Mesendoderm (in vitro differentiated cells): ENCODE results near the gene ZNF607. TPM values are rescaled to one million over a fixed set of nuclear protein-coding genes. Genes with fewer than 3 reads are reported as not detected.
"Not testable (repeated sequence)": the region's sequence is repeated elsewhere in the genome, so short reads cannot be mapped to it uniquely, and the experiment has no call there.

Experiments used
- DNase-seq: peaks from one replicate; pipeline ENCODE4 v3.0.0; 2013
- H2AK5ac ChIP-seq: 2 replicates; pipeline ENCODE4 v1.6.1; 2013; ENCODE audit warnings: low read length, inconsistent platforms
- H2BK120ac ChIP-seq: 2 replicates; pipeline ENCODE4 v1.6.1; 2013; ENCODE audit warnings: low read depth, mild to moderate bottlenecking, low read length, moderate library complexity, mixed read lengths
- H2BK15ac ChIP-seq: replicated peaks from 2 replicates; pipeline ENCODE4 v1.6.1; 2013; ENCODE audit warnings: low read depth, mild to moderate bottlenecking, moderate library complexity
- H2BK5ac ChIP-seq: 2 replicates; pipeline ENCODE4 v1.6.1; 2013; ENCODE audit warnings: low read length, inconsistent platforms
- H3K18ac ChIP-seq: 2 replicates; pipeline ENCODE4 v1.6.1; 2013; ENCODE audit warnings: mild to moderate bottlenecking, low read length, mixed read lengths
- H3K23ac ChIP-seq: one replicate; pipeline ENCODE4 v1.6.1; 2013; ENCODE audit warnings: low read length
- H3K27ac ChIP-seq: 2 replicates; pipeline ENCODE4 v1.5.1; 2013; ENCODE audit warnings: low read depth, mild to moderate bottlenecking, inconsistent platforms, low read length, moderate library complexity
- H3K27me3 ChIP-seq: 2 replicates; pipeline ENCODE4 v1.6.1; 2013; ENCODE audit warnings: low read length, control low read depth, mild to moderate bottlenecking, inconsistent platforms; ENCODE audit not compliant: insufficient read depth, poor library complexity
- H3K36me3 ChIP-seq: 2 replicates; pipeline ENCODE4 v1.6.1; 2013; ENCODE audit warnings: low read length, inconsistent platforms; ENCODE audit not compliant: control insufficient read depth, insufficient read depth
- H3K4ac ChIP-seq: one replicate; pipeline ENCODE4 v1.6.1; 2013; ENCODE audit warnings: low read depth, mild to moderate bottlenecking, low read length, moderate library complexity
- H3K4me1 ChIP-seq: 2 replicates; pipeline ENCODE4 v1.6.1; 2013; ENCODE audit warnings: low read depth, low read length, inconsistent platforms; ENCODE audit not compliant: control insufficient read depth
- H3K4me2 ChIP-seq: 2 replicates; pipeline ENCODE4 v1.6.1; 2013; ENCODE audit warnings: low read length
- H3K4me3 ChIP-seq: 2 replicates; pipeline ENCODE4 v1.5.1; 2013; ENCODE audit warnings: mild to moderate bottlenecking, low read length
- H3K56ac ChIP-seq: one replicate; pipeline ENCODE4 v1.6.1; 2013; ENCODE audit warnings: low read length
- H3K79me1 ChIP-seq: 2 replicates; pipeline ENCODE4 v1.6.1; 2013; ENCODE audit warnings: low read length, inconsistent platforms
- H3K79me2 ChIP-seq: 2 replicates; pipeline ENCODE4 v1.6.1; 2013; ENCODE audit warnings: mild to moderate bottlenecking, low read length; ENCODE audit not compliant: control insufficient read depth, insufficient read depth
- H3K9ac ChIP-seq: 2 replicates; pipeline ENCODE4 v1.6.1; 2013; ENCODE audit warnings: low read length, inconsistent platforms
- H4K5ac ChIP-seq: one replicate; pipeline ENCODE4 v1.6.1; 2013; ENCODE audit warnings: low read length
- H4K8ac ChIP-seq: one replicate; pipeline ENCODE4 v1.6.1; 2013; ENCODE audit warnings: low read depth, mild to moderate bottlenecking, control low read depth, low read length, moderate library complexity
- WGBS: extraction: QIAGEN DNeasy Blood & Tissue Kit; methylation state at CpG from one replicate; pipeline ENCODE4 v1.1.7; 2013; ENCODE audit warnings: low lambda C conversion rate, missing lambda C conversion rate; ENCODE audit not compliant: insufficient coverage; ENCODE audit errors: extremely low coverage; 5-methylcytosine and 5-hydroxymethylcytosine counted together
- polyA plus RNA-seq, 2 experiments: library from polyadenylated mRNA; stranded (reverse); fragments of 200-250 nt; gene quantifications; one replicate each; pipeline ENCODE4 v1.2.3, GENCODE V29; 2013

ZNF607 gene
- polyA plus RNA-seq (2013, experiment 1 of 2): 5.6 TPM
- polyA plus RNA-seq (2013, experiment 2 of 2): 5.6 TPM

GRCh38 chr19:37719111-37719926, at the start of gene ZNF607:
TSS of gene ZNF607 (minus strand) at chr19:37719761. CDS start at chr19:37711618, 8,143 bp downstream.
- Histone ChIP-seq H3K4ac (peak within 1 kb of the TSS; percentile 40), H3K27me3 (no peaks in the 10 kb centered on the region), H3K27ac (no peak within 1 kb of the TSS), H2BK15ac (no peak within 1 kb of the TSS), H2BK5ac (no peak within 1 kb of the TSS), H3K4me1 (peaks cover 6% of the 10 kb centered on the region), H2AK5ac (no peak within 1 kb of the TSS), H2BK120ac (no peak within 1 kb of the TSS), H3K4me2 (peak within 1 kb of the TSS; percentile 60), H3K18ac (no peak within 1 kb of the TSS), H4K5ac (no peak within 1 kb of the TSS), H4K8ac (no peak within 1 kb of the TSS), H3K79me2 (peaks cover 9% of the 10 kb centered on the region), H3K79me1 (peaks cover 7% of the 10 kb centered on the region), H3K23ac (no peak within 1 kb of the TSS), H3K56ac (peak within 1 kb of the TSS; percentile 87), H3K36me3 (no peaks in the 10 kb centered on the region), H3K4me3 (peak within 1 kb of the TSS; percentile 77), H3K9ac (peak within 1 kb of the TSS; percentile 79)
- peak; percentile 97 for DNase-seq
- WGBS: no CpG with 5 or more reads among the region's 54 CpGs

- Histone ChIP-seq H2BK5ac (no peak overlapping the region), H3K4me2 (no peak overlapping the region), H3K79me1 (no peaks in the 10 kb centered on the region)
Measured at GRCh38 chr19:37763488-37763887, 43.9 kb upstream of the ZNF607 start.

GRCh38 chr19:37757683-37758082, 38.1 kb upstream of the ZNF607 start:
- H2BK5ac ChIP-seq, H3K36me3 ChIP-seq, H3K4me3 ChIP-seq, H3K23ac ChIP-seq, H4K5ac ChIP-seq, H2AK5ac ChIP-seq, H3K4me2 ChIP-seq, H2BK120ac ChIP-seq, H2BK15ac ChIP-seq, H4K8ac ChIP-seq, H3K18ac ChIP-seq, H3K79me2 ChIP-seq, H3K9ac ChIP-seq, H3K27ac ChIP-seq, H3K56ac ChIP-seq, H3K4me1 ChIP-seq, H3K4ac ChIP-seq, H3K79me1 ChIP-seq, H3K27me3 ChIP-seq, DNase-seq: not testable (repeated sequence)
- no CpG with 5 or more reads among the region's 4 CpGs for whole genome bisulfite sequencing

More at GRCh38 chr19:37763488-37763887, 43.9 kb upstream of the ZNF607 start:
- Histone ChIP-seq H3K27me3 (no peaks in the 10 kb centered on the region), H3K18ac (no peak overlapping the region), H3K4me1 (no peaks in the 10 kb centered on the region), H3K36me3 (no peaks in the 10 kb centered on the region), H3K9ac (no peak overlapping the region), H3K4me3 (no peak overlapping the region), H3K79me2 (no peaks in the 10 kb centered on the region), H4K5ac (no peak overlapping the region), H2BK15ac (no peak overlapping the region), H2BK120ac (no peak overlapping the region), H4K8ac (no peak overlapping the region), H3K27ac (no peak overlapping the region), H3K56ac (no peak overlapping the region), H2AK5ac (no peak overlapping the region), H3K23ac (no peak overlapping the region), H3K4ac (no peak overlapping the region)
- DNase-seq: no peak
- no CpG with 5 or more reads among the region's 1 CpG for WGBS

GRCh38 chr19:37738371-37738770, 18.8 kb upstream of the ZNF607 start:
- H3K4me2 ChIP-seq: no peak overlapping the region
- no peak overlapping the region for H3K23ac ChIP-seq
- no peak overlapping the region for H4K5ac ChIP-seq
- H3K56ac ChIP-seq: no peak overlapping the region
- H2AK5ac ChIP-seq: no peak overlapping the region
- no CpG with 5 or more reads among the region's 5 CpGs for whole genome bisulfite sequencing
- H3K36me3 ChIP-seq: peaks cover 4% of the 10 kb centered on the region
- no peak overlapping the region for H3K4ac ChIP-seq
- no peak overlapping the region for H3K4me3 ChIP-seq
- H2BK15ac ChIP-seq: no peak overlapping the region
- no peak overlapping the region for H4K8ac ChIP-seq
- no peak overlapping the region for H3K9ac ChIP-seq
- H2BK120ac ChIP-seq: no peak overlapping the region
- H3K4me1 ChIP-seq: no peaks in the 10 kb centered on the region
- no peak overlapping the region for H2BK5ac ChIP-seq
- H3K79me1 ChIP-seq: no peaks in the 10 kb centered on the region
- no peak overlapping the region for H3K18ac ChIP-seq
- no peak overlapping the region for H3K27ac ChIP-seq
- no peaks in the 10 kb centered on the region for H3K27me3 ChIP-seq
- H3K79me2 ChIP-seq: no peaks in the 10 kb centered on the region
- peak; percentile 22 for DNase-seq

DNA sequence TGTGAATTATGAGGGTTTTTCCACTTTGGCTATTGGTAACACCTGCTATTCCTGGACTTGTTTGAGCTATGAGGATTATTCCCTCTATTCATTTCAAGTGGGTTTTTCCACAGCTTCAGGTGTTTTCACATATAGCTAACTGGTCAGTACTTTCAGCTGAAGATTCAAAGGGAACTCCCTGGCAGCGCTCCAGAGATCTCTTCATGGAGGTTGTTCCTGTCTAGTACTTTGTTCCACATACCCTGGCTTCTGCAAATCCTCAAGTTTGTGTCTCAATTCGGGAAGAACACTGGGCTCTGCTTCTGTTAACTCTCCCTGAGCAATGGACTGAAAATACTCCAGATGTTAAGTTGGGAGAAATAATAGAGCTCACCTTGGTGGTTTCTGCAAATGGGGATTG, 5.6 kb upstream of the ZNF607 start:
- Histone ChIP-seq H2BK15ac (no peak overlapping the region), H3K4me1 (no peaks in the 10 kb centered on the region), H3K23ac (no peak overlapping the region), H3K4me2 (no peak overlapping the region), H3K27me3 (no peaks in the 10 kb centered on the region), H2BK5ac (no peak overlapping the region), H3K79me2 (no peaks in the 10 kb centered on the region), H3K4ac (no peak overlapping the region), H3K79me1 (no peaks in the 10 kb centered on the region), H3K9ac (no peak overlapping the region), H2BK120ac (no peak overlapping the region), H4K5ac (no peak overlapping the region), H3K18ac (no peak overlapping the region), H4K8ac (no peak overlapping the region), H3K4me3 (no peak overlapping the region), H2AK5ac (no peak overlapping the region), H3K56ac (no peak overlapping the region), H3K27ac (no peak overlapping the region), H3K36me3 (no peaks in the 10 kb centered on the region)
- DNase-seq: no peak
- WGBS: no CpG with 5 or more reads among the region's 2 CpGs

DNA sequence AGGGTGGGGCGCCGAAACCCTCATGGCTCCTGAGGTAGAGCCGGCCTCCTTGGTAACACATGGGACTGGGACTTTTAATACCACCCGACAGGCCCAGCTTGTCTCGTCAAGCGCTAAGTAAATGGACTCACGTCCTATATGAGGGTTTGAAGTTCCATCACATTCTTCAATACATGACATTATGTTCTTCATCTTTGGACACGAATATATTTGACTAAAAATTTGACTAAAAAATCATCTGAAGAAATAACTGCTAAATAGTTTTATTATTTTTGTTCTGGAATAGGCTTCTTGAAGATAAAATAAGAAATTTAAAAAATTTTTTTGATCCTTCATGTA, 335 bp upstream of the ZNF607 start:
- Histone ChIP-seq H3K4me2 (no peak overlapping the region), H2BK5ac (no peak overlapping the region), H4K5ac (no peak overlapping the region), H3K79me2 (peaks cover 9% of the 10 kb centered on the region), H3K23ac (no peak overlapping the region), H3K4me3 (no peak overlapping the region), H2BK120ac (no peak overlapping the region), H3K4ac (no peak overlapping the region), H3K18ac (no peak overlapping the region), H3K27ac (no peak overlapping the region), H2AK5ac (no peak overlapping the region), H2BK15ac (no peak overlapping the region), H3K56ac (no peak overlapping the region), H4K8ac (no peak overlapping the region), H3K27me3 (no peaks in the 10 kb centered on the region), H3K36me3 (no peaks in the 10 kb centered on the region), H3K9ac (no peak overlapping the region), H3K4me1 (peaks cover 6% of the 10 kb centered on the region), H3K79me1 (peaks cover 7% of the 10 kb centered on the region)
- WGBS: no CpG with 5 or more reads among the region's 8 CpGs
- no peak for DNase-seq
